ENCODE data around the gene UBE2S.

UBE2S gene

DNA sequence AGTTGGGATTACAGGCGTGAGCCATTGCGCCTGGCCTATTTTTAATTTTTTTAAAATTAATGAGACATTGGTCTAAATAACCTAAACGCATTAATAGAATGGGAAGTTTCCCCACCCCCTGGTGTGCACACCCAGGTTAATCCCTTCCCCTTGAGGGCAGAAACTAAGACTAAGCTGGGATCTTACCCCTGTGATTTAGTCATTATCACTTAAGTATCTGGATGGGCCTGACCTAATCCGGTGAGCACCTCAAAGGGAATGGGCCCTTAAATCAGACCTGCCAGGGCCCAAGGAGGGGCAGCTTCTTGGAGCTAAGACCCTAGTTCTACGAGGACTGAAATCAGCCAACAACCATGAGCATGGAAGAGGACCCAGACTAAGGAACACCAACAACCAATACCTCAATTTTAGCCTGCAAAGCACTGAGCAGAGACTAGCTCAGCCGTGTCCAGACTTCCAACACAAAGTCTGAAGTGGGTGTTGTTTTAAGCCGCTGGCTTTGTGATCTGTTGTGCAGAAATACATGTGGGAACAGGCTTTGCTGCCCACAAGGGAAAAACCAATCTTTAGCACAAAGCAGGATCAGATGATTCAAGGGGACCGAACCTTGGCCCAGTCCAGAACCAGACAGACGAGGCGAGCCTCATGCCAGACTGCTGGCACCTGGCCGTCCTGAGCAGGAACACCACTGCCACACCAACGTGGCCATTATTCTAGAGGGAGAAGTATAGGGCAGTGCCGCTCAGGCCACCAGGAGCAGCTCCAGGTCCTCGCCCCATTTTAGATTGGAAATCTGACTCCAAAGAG is 7.1 kb downstream of the UBE2S start:
- ATAC-seq (ENCODE audit: low read depth) (peak; percentile 18; the same call in 2 of the 3 replicates), DNase-seq (ENCODE audit: low spot score) (no peak)
- no peaks in the 10 kb centered on the region for H3K9me3 ChIP-seq (ENCODE audit: severe bottlenecking)
- H3K36me3 ChIP-seq (ENCODE audit: low read depth): peaks cover 51% of the 10 kb centered on the region
- peak overlapping the region; percentile 5 for H3K27ac ChIP-seq (ENCODE audit: poor library complexity, severe bottlenecking)
- H3K27me3 ChIP-seq (ENCODE audit: insufficient read depth, poor library complexity, severe bottlenecking): no peaks in the 10 kb centered on the region
- H3K4me1 ChIP-seq (ENCODE audit: insufficient read depth, poor library complexity, severe bottlenecking): no peaks in the 10 kb centered on the region
- H3K4me3 ChIP-seq (ENCODE audit: severe bottlenecking): no peak overlapping the region
- TF ChIP-seq, protein P1, sequence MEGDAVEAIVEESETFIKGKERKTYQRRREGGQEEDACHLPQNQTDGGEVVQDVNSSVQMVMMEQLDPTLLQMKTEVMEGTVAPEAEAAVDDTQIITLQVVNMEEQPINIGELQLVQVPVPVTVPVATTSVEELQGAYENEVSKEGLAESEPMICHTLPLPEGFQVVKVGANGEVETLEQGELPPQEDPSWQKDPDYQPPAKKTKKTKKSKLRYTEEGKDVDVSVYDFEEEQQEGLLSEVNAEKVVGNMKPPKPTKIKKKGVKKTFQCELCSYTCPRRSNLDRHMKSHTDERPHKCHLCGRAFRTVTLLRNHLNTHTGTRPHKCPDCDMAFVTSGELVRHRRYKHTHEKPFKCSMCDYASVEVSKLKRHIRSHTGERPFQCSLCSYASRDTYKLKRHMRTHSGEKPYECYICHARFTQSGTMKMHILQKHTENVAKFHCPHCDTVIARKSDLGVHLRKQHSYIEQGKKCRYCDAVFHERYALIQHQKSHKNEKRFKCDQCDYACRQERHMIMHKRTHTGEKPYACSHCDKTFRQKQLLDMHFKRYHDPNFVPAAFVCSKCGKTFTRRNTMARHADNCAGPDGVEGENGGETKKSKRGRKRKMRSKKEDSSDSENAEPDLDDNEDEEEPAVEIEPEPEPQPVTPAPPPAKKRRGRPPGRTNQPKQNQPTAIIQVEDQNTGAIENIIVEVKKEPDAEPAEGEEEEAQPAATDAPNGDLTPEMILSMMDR (IDR thresholded peaks at IDR 0.05; ENCODE audit: poor library complexity, severe bottlenecking): no peak

DNA sequence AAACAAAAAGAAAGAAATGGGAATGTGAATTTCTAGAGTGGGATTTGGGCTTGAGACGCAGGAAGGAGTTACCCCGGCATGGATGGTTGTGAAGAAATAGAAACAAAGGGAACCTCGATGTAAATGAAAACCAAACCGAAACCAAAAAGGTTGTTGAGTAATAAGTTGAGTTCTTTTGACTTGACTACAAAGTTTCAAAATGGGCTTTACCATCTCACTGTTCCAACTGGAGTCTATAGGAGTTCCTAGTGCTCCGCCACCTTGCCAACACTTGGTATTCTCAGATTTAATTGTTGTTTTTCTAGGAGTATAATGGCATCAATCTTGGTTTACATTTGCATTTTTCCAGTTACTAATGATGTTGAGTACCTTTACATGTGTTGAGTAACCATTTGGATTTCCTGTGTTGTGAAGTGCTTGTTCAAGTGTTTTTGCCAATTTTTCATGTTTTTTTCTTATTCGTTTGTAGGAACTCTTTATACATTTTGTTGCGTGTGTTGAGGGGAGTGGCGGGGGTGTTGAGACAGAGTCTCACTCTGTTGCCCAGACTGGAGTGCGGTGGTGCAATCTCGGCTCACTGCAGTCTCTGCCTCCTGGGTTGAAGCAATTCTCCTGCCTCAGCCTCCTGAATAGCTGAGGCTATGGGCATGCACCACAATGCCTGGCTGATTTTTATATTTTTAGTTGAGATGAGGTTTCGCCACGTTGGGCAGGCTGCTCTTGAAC is 9.2 kb downstream of the UBE2S start:
- Histone ChIP-seq H3K4me3 (ENCODE audit: severe bottlenecking) (no peak overlapping the region), H3K27ac (ENCODE audit: poor library complexity, severe bottlenecking) (no peak overlapping the region), H3K4me1 (ENCODE audit: insufficient read depth, poor library complexity, severe bottlenecking) (no peaks in the 10 kb centered on the region), H3K27me3 (ENCODE audit: insufficient read depth, poor library complexity, severe bottlenecking) (no peaks in the 10 kb centered on the region), H3K36me3 (ENCODE audit: low read depth) (peaks cover 30% of the 10 kb centered on the region), H3K9me3 (ENCODE audit: severe bottlenecking) (no peaks in the 10 kb centered on the region)
- ATAC-seq (ENCODE audit: low read depth) (peak; percentile 3; the same call in 1 of the 3 replicates), DNase-seq (ENCODE audit: low spot score) (no peak)
- TF ChIP-seq, protein P1 (IDR thresholded peaks at IDR 0.05; ENCODE audit: poor library complexity, severe bottlenecking): no peak

DNA sequence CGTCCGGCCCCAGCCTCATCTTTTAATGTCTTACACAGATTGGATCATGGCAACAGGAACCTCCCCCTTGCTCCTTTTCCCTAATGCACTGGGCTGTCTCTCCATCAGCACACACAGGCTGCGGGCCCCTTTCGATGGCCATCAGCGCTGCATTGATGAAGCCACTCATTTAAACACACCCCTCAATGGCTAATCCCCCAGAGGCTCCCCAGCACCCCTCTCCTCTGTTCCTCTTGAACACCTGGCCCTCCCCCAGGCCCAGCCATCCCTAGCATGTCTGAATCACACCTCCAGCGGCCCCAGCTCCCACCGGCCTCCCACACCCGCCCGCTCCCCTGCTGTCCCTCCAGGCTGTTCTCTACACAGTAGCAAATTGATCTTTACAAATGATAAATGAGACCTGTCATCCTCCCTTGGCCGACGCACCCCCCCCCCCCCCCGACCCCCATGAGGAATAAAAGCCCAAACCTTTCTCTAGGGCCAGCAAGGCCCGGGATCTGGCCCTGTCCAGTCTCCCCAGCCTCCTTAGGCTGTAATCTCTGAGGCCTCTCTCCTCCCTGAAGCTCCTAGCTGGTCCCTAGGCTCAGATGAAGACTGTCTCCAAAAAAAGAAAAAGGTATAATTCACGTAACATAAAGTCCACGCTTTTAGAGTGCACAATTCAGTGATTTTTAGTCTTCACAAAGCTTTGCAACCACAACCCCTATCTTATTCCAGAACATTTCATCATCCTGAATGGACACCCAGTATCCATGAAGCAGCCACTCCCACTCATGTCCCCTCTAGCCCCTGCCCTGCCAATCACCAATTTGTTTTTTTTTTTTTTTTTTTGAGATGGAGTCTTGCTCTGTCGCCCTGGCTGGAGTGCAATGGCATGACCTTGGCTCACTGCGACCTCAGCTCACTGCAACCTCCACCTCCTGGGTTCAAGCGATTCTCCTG is 14.5 kb downstream of the UBE2S start:
- TF ChIP-seq, protein P1 (IDR thresholded peaks at IDR 0.05; ENCODE audit: poor library complexity, severe bottlenecking): no peak
- H3K36me3 ChIP-seq (ENCODE audit: low read depth): peaks cover 38% of the 10 kb centered on the region
- H3K4me3 ChIP-seq (ENCODE audit: severe bottlenecking): no peak overlapping the region
- no peaks in the 10 kb centered on the region for H3K9me3 ChIP-seq (ENCODE audit: severe bottlenecking)
- no peaks in the 10 kb centered on the region for H3K4me1 ChIP-seq (ENCODE audit: insufficient read depth, poor library complexity, severe bottlenecking)
- H3K27ac ChIP-seq (ENCODE audit: poor library complexity, severe bottlenecking): no peak overlapping the region
- ATAC-seq (ENCODE audit: low read depth): no peak
- no peaks in the 10 kb centered on the region for H3K27me3 ChIP-seq (ENCODE audit: insufficient read depth, poor library complexity, severe bottlenecking)
- DNase-seq (ENCODE audit: low spot score): no peak

DNA sequence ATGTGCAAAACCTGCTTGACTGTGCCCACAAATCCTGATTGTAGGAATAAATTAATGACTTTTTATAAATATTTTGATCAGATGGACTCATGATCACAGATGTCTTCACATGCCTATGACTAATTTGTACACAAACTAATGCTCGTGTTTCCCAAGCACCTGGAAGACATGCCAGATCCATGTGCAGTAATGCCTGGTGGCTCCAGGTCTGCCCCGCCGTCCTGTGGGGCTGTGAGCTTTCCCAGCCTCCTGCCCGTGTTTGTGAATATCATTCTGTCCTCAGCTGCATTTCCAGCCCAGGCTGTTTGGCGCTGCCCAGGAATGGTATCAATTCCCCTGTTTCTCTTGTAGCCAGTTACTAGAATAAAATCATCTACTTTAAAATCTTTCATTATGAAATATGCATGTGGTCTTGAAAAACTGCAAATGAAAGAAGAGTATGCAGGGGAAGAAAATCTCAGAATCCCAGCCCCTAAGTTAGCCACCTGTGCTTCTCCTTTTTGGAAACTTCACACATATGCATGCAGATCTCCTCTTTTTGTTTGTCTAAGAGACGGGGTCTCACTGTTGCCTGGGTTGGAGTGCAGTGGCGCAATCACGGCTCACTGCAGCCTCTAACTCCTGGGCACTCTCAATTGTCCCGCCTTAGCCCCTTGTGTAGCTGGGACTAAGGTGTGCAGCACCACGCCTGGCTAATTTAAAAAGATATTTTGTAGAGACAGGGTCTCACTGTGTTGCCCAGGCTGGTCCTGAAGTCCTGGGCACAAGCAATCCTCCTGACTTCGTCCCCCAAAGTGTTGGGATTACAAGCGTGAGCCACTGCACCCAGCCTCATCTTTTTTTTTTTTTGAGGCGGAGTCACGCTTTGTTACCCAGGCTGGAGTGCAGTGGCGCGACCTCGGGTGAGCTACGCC is 15.6 kb downstream of the UBE2S start:
- peaks cover 49% of the 10 kb centered on the region for H3K36me3 ChIP-seq (ENCODE audit: low read depth)
- peak; percentile 51 for ATAC-seq (ENCODE audit: low read depth)
- no peak for DNase-seq (ENCODE audit: low spot score)
- H3K4me3 ChIP-seq (ENCODE audit: severe bottlenecking): no peak overlapping the region
- H3K27ac ChIP-seq (ENCODE audit: poor library complexity, severe bottlenecking): no peak overlapping the region
- H3K4me1 ChIP-seq (ENCODE audit: insufficient read depth, poor library complexity, severe bottlenecking): peaks cover 4% of the 10 kb centered on the region
- no peaks in the 10 kb centered on the region for H3K27me3 ChIP-seq (ENCODE audit: insufficient read depth, poor library complexity, severe bottlenecking)
- no peaks in the 10 kb centered on the region for H3K9me3 ChIP-seq (ENCODE audit: severe bottlenecking)
- TF ChIP-seq, protein P1 (IDR thresholded peaks at IDR 0.05; ENCODE audit: poor library complexity, severe bottlenecking): no peak

All from RWPE2 (cell line).